Panc1 (cell line): ENCODE data around the gene BICDL2. TPM values are rescaled to one million over a fixed set of nuclear protein-coding genes. Genes with fewer than 3 reads are reported as not detected.

Experiments
- ATAC-seq: fragments of 200-7000 bp; cut with Tn5 transposase; 2 replicates; pipeline ENCODE4 v1.9.1; 2020; ENCODE audit warnings: mild to moderate bottlenecking, moderate library complexity
- BruUV-seq: library from RNA; stranded (reverse); fragments of 400-500 nt; replicated peaks from 2 replicates; lab custom pipeline; 2021; lab: Mats Ljungman, UMichigan
- CTCF ChIA-PET: fragments of 300-600 bp; sonication (Branson Sonifier 250); formaldehyde crosslinking; loops from one replicate; lab custom pipeline; 2022; ENCODE audit warnings: antibody characterized with exemption; lab: Charles Lee
- POLR2A ChIA-PET: fragments of 300-600 bp; sonication (Branson Sonifier 250); formaldehyde crosslinking; loops from one replicate; lab custom pipeline; 2022; ENCODE audit warnings: antibody characterized with exemption; lab: Charles Lee
- DNase-seq: peaks from one replicate; pipeline ENCODE4 v3.0.0-alpha.2; 2010; ENCODE audit warnings: low read depth, low spot score
- H3K27ac ChIP-seq: 2 replicates; pipeline ENCODE4 v1.5.1; 2011; ENCODE audit warnings: mild to moderate bottlenecking, low read length, inconsistent platforms
- H3K27me3 ChIP-seq: fragments of 200-500 bp; sonication (Bioruptor generic); 2 replicates; pipeline ENCODE4 v1.6.0; 2014; ENCODE audit warnings: low read length, inconsistent platforms; ENCODE audit not compliant: control insufficient read depth, insufficient read depth
- H3K36me3 ChIP-seq: fragments of 200-500 bp; sonication (Bioruptor generic); 2 replicates; pipeline ENCODE4 v1.5.1; 2014; ENCODE audit warnings: inconsistent platforms, mild to moderate bottlenecking, low read length, moderate library complexity; ENCODE audit not compliant: control insufficient read depth, insufficient read depth
- H3K4me1 ChIP-seq: 2 replicates; pipeline ENCODE4 v1.5.1; 2011; ENCODE audit warnings: inconsistent platforms, mild to moderate bottlenecking, low read length, moderate library complexity; ENCODE audit not compliant: control insufficient read depth, insufficient read depth
- H3K4me3 ChIP-seq, 2 experiments: 2 replicates each; pipeline ENCODE4 v1.5.1; 2011 to 2012; ENCODE audit warnings: low read depth in 2 of 2, low read length in 2 of 2, mild to moderate bottlenecking in 2 of 2, inconsistent platforms in 1 of 2, moderate library complexity in 1 of 2
- H3K9me3 ChIP-seq: fragments of 200-500 bp; sonication (Bioruptor generic); 2 replicates; pipeline ENCODE4 v1.5.1; 2014; ENCODE audit warnings: low read depth, mild to moderate bottlenecking, inconsistent platforms, low read length, moderate library complexity; ENCODE audit not compliant: control insufficient read depth, insufficient read depth
- POLR2AphosphoS5 ChIP-seq: IDR thresholded peaks from 2 replicates; pipeline ENCODE4 v1.6.1; 2012; ENCODE audit warnings: mild to moderate bottlenecking, low read depth, low read length, moderate library complexity
- SIN3A ChIP-seq: IDR thresholded peaks from 2 replicates; pipeline ENCODE4 v1.6.1; 2012; ENCODE audit warnings: low read depth, mild to moderate bottlenecking, low read length, moderate library complexity, borderline replicate concordance; ENCODE audit not compliant: insufficient read depth
- TCF7L2 ChIP-seq: IDR thresholded peaks from 2 replicates; pipeline ENCODE4 v1.6.1; 2011; ENCODE audit warnings: mild to moderate bottlenecking, low read depth, low read length, inconsistent platforms
- in situ Hi-C: cut with HindIII; loops from 2 replicates; pipeline ENCODE4 v1.10.0; 2016; ENCODE audit warnings: low sequenced_read_pairs, low pct_unique_long_range_greater_than_20kb
- intact Hi-C: fragments of 100-400 bp; cut with micrococcal nuclease; formaldehyde crosslinking; loops from one replicate; pipeline ENCODE4 v1.10.0; 2022; ENCODE audit not compliant: unreplicated experiment
- total RNA-seq: library from RNA; stranded (reverse); gene quantifications from one replicate; pipeline ENCODE4 v1.2.1, GENCODE V29; 2021; ENCODE audit not compliant: unreplicated experiment
- TF ChIP-seq, protein P1 (sequence below): fragments of 450-650 bp; IDR thresholded peaks from 2 replicates; pipeline ENCODE4 v1.5.1; 2017; ENCODE audit warnings: mild to moderate bottlenecking
- TF ChIP-seq, protein P2 (sequence below), 2 experiments: IDR thresholded peaks; 2 replicates each; pipeline ENCODE4 v1.6.1; 2011 to 2012; ENCODE audit warnings: low read depth in 2 of 2, control low read depth in 1 of 2, low read length in 1 of 2, mild to moderate bottlenecking in 1 of 2, moderate library complexity in 1 of 2; ENCODE audit not compliant: insufficient read depth in 1 of 2

Gene BICDL2
- total RNA-seq, 1 experiment from 2014 or later: 0.21 TPM

GRCh38 chr16:2999929-3000328 lies 36.8 kb downstream of the BICDL2 start:
- BruUV-seq: no TSS peak
- H3K4me1 ChIP-seq: no peaks in the 10 kb centered on the region
- ChIA-PET CTCF (no interaction called here), POLR2A (interaction anchor here (0.6 kb wide), 1 partner anchor 27 kb away, joined by 5 read pairs; no protein-coding TSS in a partner anchor)
- ATAC-seq (no peak), DNase-seq (no peak)
- H3K4me3 ChIP-seq: no peak overlapping the region
- H3K36me3 ChIP-seq: no peaks in the 10 kb centered on the region
- H3K9me3 ChIP-seq: no peaks in the 10 kb centered on the region
- no peaks in the 10 kb centered on the region for H3K27me3 ChIP-seq
- in situ Hi-C loops: no loop called here
- TF ChIP-seq POLR2AphosphoS5: no peak
- TF ChIP-seq SIN3A: no peak
- TF ChIP-seq, protein P1, sequence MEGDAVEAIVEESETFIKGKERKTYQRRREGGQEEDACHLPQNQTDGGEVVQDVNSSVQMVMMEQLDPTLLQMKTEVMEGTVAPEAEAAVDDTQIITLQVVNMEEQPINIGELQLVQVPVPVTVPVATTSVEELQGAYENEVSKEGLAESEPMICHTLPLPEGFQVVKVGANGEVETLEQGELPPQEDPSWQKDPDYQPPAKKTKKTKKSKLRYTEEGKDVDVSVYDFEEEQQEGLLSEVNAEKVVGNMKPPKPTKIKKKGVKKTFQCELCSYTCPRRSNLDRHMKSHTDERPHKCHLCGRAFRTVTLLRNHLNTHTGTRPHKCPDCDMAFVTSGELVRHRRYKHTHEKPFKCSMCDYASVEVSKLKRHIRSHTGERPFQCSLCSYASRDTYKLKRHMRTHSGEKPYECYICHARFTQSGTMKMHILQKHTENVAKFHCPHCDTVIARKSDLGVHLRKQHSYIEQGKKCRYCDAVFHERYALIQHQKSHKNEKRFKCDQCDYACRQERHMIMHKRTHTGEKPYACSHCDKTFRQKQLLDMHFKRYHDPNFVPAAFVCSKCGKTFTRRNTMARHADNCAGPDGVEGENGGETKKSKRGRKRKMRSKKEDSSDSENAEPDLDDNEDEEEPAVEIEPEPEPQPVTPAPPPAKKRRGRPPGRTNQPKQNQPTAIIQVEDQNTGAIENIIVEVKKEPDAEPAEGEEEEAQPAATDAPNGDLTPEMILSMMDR: no peak
- no peak for TF ChIP-seq TCF7L2
- TF ChIP-seq, protein P2, sequence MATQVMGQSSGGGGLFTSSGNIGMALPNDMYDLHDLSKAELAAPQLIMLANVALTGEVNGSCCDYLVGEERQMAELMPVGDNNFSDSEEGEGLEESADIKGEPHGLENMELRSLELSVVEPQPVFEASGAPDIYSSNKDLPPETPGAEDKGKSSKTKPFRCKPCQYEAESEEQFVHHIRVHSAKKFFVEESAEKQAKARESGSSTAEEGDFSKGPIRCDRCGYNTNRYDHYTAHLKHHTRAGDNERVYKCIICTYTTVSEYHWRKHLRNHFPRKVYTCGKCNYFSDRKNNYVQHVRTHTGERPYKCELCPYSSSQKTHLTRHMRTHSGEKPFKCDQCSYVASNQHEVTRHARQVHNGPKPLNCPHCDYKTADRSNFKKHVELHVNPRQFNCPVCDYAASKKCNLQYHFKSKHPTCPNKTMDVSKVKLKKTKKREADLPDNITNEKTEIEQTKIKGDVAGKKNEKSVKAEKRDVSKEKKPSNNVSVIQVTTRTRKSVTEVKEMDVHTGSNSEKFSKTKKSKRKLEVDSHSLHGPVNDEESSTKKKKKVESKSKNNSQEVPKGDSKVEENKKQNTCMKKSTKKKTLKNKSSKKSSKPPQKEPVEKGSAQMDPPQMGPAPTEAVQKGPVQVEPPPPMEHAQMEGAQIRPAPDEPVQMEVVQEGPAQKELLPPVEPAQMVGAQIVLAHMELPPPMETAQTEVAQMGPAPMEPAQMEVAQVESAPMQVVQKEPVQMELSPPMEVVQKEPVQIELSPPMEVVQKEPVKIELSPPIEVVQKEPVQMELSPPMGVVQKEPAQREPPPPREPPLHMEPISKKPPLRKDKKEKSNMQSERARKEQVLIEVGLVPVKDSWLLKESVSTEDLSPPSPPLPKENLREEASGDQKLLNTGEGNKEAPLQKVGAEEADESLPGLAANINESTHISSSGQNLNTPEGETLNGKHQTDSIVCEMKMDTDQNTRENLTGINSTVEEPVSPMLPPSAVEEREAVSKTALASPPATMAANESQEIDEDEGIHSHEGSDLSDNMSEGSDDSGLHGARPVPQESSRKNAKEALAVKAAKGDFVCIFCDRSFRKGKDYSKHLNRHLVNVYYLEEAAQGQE (IDR thresholded peaks at IDR 0.05; ENCODE audit: insufficient read depth in 1 of 2, low read depth in 2 of 2, low read length in 1 of 2): no peak
- H3K27ac ChIP-seq: no peak overlapping the region
- intact Hi-C loops: no loop called here

DNA sequence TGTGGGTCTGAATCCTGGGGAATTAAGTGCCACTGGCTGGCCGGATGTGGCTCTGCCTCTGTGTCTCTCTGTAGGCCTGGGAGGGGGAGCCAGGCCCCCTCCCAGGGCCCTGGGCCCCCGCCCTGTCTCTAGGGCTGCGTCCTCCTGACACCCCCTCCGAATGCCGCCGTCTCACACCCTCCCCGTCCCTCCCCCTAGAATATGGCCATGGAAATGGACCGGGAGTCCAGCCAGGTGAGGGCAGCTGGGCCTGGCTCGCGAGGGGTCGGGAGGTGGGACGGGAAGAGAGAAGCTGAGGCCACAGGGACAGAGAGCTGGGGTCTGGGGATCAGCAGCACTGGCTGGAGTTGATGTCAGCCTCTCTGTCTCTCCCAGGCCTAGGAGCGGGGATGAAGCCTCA lies 40.4 kb downstream of the BICDL2 start:
- TF ChIP-seq TCF7L2: no peak
- TF ChIP-seq, protein P2 (IDR thresholded peaks at IDR 0.05; ENCODE audit: insufficient read depth in 1 of 2, low read depth in 2 of 2, low read length in 1 of 2): no peak
- TF ChIP-seq, protein P1: no peak
- TF ChIP-seq SIN3A: no peak
- TF ChIP-seq POLR2AphosphoS5: no peak
- in situ Hi-C loops: no loop called here
- CTCF ChIA-PET: no interaction called here
- intact Hi-C loops: no loop called here
- POLR2A ChIA-PET: no interaction called here
- no peaks in the 10 kb centered on the region for H3K9me3 ChIP-seq
- no peak overlapping the region for H3K4me3 ChIP-seq
- no peak for DNase-seq
- H3K27me3 ChIP-seq: no peaks in the 10 kb centered on the region
- no peaks in the 10 kb centered on the region for H3K36me3 ChIP-seq
- no peak for ATAC-seq
- no peaks in the 10 kb centered on the region for H3K4me1 ChIP-seq
- BruUV-seq: no TSS peak
- H3K27ac ChIP-seq: no peak overlapping the region
